Measurements from ENCODE around the gene ELFN2. TPM values are rescaled to one million over a fixed set of nuclear protein-coding genes. Genes with fewer than 3 reads are reported as not detected.
A peak's percentile ranks its signal among the peaks of the same experiment; 100 is the strongest.

ELFN2 gene
- total RNA-seq, 1 experiment from 2014 or later: 30.8 TPM

GRCh38 chr22:37459206-37459605 is 31.9 kb upstream of the ELFN2 start:
- intact Hi-C loops (cut with micrococcal nuclease; ENCODE audit: unreplicated experiment): loop anchor here (5.0 to 10.0 kb wide), 5 partner anchors 108 to 677 kb away; no protein-coding TSS in a partner anchor
- no peak overlapping the region for H2AFZ ChIP-seq
- TF ChIP-seq EZH2 (IDR thresholded peaks at IDR 0.05; ENCODE audit: low read depth): no peak
- TF ChIP-seq, protein P1, sequence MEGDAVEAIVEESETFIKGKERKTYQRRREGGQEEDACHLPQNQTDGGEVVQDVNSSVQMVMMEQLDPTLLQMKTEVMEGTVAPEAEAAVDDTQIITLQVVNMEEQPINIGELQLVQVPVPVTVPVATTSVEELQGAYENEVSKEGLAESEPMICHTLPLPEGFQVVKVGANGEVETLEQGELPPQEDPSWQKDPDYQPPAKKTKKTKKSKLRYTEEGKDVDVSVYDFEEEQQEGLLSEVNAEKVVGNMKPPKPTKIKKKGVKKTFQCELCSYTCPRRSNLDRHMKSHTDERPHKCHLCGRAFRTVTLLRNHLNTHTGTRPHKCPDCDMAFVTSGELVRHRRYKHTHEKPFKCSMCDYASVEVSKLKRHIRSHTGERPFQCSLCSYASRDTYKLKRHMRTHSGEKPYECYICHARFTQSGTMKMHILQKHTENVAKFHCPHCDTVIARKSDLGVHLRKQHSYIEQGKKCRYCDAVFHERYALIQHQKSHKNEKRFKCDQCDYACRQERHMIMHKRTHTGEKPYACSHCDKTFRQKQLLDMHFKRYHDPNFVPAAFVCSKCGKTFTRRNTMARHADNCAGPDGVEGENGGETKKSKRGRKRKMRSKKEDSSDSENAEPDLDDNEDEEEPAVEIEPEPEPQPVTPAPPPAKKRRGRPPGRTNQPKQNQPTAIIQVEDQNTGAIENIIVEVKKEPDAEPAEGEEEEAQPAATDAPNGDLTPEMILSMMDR (conservative IDR thresholded peaks at IDR 0.05): no peak
- no peaks in the 10 kb centered on the region for H3K27me3 ChIP-seq (ENCODE audit: insufficient read depth, low read depth)
- DNase-seq: no peak
- no peaks in the 10 kb centered on the region for H3K9me2 ChIP-seq (ENCODE audit: insufficient read depth)
- POLR2A ChIA-PET (ENCODE audit: unreplicated experiment): no interaction called here
- no peaks in the 10 kb centered on the region for H3K9me3 ChIP-seq (ENCODE audit: insufficient read depth, low read depth)
- H3K4me3 ChIP-seq: no peak overlapping the region
- no peak overlapping the region for H3K4me2 ChIP-seq
- no TSS peak for BruUV-seq (replicated peaks)
- H3F3A ChIP-seq (ENCODE audit: insufficient read depth, low read depth): peaks cover 20% of the 10 kb centered on the region
- no peaks in the 10 kb centered on the region for H4K20me1 ChIP-seq (ENCODE audit: insufficient read depth)
- no peaks in the 10 kb centered on the region for H3K36me3 ChIP-seq (ENCODE audit: low read depth)
- no peaks in the 10 kb centered on the region for H3K79me2 ChIP-seq (ENCODE audit: low read depth)
- no peak overlapping the region for H3K27ac ChIP-seq
- CTCF ChIA-PET: interaction anchor here (0.7 kb wide), 3 partner anchors 57 to 1081 kb away, joined by 3 to 14 read pairs (median 5); no protein-coding TSS in a partner anchor
- H3K4me1 ChIP-seq (replicated peaks; ENCODE audit: insufficient read depth): peaks cover 26% of the 10 kb centered on the region

GRCh38 chr22:37457093-37457893 is 30.0 kb upstream of the ELFN2 start:
- Histone ChIP-seq H3K79me2 (ENCODE audit: low read depth) (no peaks in the 10 kb centered on the region), H3K9me3 (ENCODE audit: insufficient read depth, low read depth) (no peaks in the 10 kb centered on the region), H4K20me1 (ENCODE audit: insufficient read depth) (no peaks in the 10 kb centered on the region), H3K4me3 (no peak overlapping the region), H2AFZ (no peak overlapping the region), H3K9me2 (ENCODE audit: insufficient read depth) (no peaks in the 10 kb centered on the region), H3F3A (ENCODE audit: insufficient read depth, low read depth) (peaks cover 20% of the 10 kb centered on the region), H3K4me2 (no peak overlapping the region), H3K27me3 (ENCODE audit: insufficient read depth, low read depth) (no peaks in the 10 kb centered on the region), H3K4me1 (replicated peaks; ENCODE audit: insufficient read depth) (peaks cover 27% of the 10 kb centered on the region), H3K27ac (no peak overlapping the region), H3K36me3 (ENCODE audit: low read depth) (no peaks in the 10 kb centered on the region)
- ChIA-PET CTCF (interaction anchor here (0.5 to 3.5 kb wide), 7 partner anchors 11 to 566 kb away, joined by 3 to 33 read pairs (median 3); no protein-coding TSS in a partner anchor), POLR2A (ENCODE audit: unreplicated experiment) (no interaction called here)
- BruUV-seq (replicated peaks): no TSS peak
- intact Hi-C loops (cut with micrococcal nuclease; ENCODE audit: unreplicated experiment): loop anchor here (1.0 to 10.0 kb wide), 9 partner anchors 44 to 675 kb away; no protein-coding TSS in a partner anchor
- peak; percentile 61 to 92 for DNase-seq
- TF ChIP-seq, protein P1 (conservative IDR thresholded peaks at IDR 0.05): peak; percentile 100
- no peak for TF ChIP-seq EZH2 (IDR thresholded peaks at IDR 0.05; ENCODE audit: low read depth)

DNA sequence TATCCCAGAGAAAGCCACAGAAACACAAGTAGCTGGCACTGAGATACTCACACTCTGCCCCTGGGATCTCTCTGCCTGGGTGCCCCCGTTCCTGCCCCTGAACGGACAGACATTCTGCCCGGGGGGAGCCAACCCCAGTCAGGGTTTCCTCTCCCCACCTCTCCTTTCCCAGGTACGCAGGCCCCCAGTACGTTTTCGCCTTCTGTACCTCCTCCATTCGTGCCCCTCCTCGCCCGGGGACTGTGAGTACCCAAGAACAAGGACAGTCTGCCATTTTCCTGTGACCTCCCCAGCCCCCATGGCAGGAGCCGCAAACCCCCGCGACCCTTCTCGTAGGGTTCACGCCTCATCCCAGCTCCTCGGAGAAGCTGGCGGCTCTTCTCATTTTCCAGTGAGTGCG is 29.1 kb upstream of the ELFN2 start:
- H3K79me2 ChIP-seq (ENCODE audit: low read depth): no peaks in the 10 kb centered on the region
- TF ChIP-seq, protein P1 (conservative IDR thresholded peaks at IDR 0.05): no peak
- no peak for TF ChIP-seq EZH2 (IDR thresholded peaks at IDR 0.05; ENCODE audit: low read depth)
- H3K36me3 ChIP-seq (ENCODE audit: low read depth): no peaks in the 10 kb centered on the region
- H2AFZ ChIP-seq: no peak overlapping the region
- POLR2A ChIA-PET (ENCODE audit: unreplicated experiment): no interaction called here
- H3K4me3 ChIP-seq: no peak overlapping the region
- BruUV-seq (replicated peaks): no TSS peak
- peaks cover 20% of the 10 kb centered on the region for H3F3A ChIP-seq (ENCODE audit: insufficient read depth, low read depth)
- no peak for DNase-seq
- no peaks in the 10 kb centered on the region for H4K20me1 ChIP-seq (ENCODE audit: insufficient read depth)
- intact Hi-C loops (cut with micrococcal nuclease; ENCODE audit: unreplicated experiment): loop anchor here (2.0 to 10.0 kb wide), 6 partner anchors 44 to 674 kb away; no protein-coding TSS in a partner anchor
- H3K27ac ChIP-seq: no peak overlapping the region
- no peaks in the 10 kb centered on the region for H3K27me3 ChIP-seq (ENCODE audit: insufficient read depth, low read depth)
- CTCF ChIA-PET: interaction anchor here (0.6 to 3.5 kb wide), 4 partner anchors 32 to 196 kb away, joined by 3 to 33 read pairs (median 3); no protein-coding TSS in a partner anchor
- H3K4me2 ChIP-seq: no peak overlapping the region
- no peaks in the 10 kb centered on the region for H3K9me3 ChIP-seq (ENCODE audit: insufficient read depth, low read depth)
- H3K9me2 ChIP-seq (ENCODE audit: insufficient read depth): no peaks in the 10 kb centered on the region
- peaks cover 27% of the 10 kb centered on the region for H3K4me1 ChIP-seq (replicated peaks; ENCODE audit: insufficient read depth)
